GM18526 (cell line): ENCODE measurements around the gene ACTN2.

Source experiments
- POLR2A ChIP-seq: IDR thresholded peaks from 3 replicates; pipeline ENCODE4 v1.6.1; 2011; ENCODE audit not compliant: insufficient read length; ENCODE audit errors: extremely low read depth

ACTN2 gene

GRCh38 chr1:236766506-236766905 lies 80.2 kb downstream of the ACTN2 start:
- TF ChIP-seq POLR2A, result no peak

DNA sequence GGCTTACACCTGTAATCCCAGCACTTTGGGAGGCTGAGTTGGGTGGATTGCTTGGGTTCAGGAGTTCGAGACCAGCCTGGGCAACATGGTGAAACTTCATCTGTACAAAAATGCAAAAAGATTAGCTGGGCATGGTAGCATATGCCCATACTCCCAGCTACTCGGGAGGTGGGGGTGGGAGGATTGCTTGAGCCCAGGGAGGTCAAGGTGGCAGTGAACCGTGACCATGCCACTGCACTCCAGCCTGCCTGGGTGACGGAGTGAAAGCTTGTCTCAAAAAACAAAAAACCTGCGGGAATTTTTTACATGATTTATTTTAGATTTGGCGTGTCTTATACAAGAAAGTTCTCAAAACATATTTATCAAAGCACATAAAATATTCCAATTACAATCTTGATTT lies 81.0 kb downstream of the ACTN2 start:
- no peak for TF ChIP-seq POLR2A

- TF ChIP-seq POLR2A, result no peak
Observed at GRCh38 chr1:236768601-236769000, 82.3 kb downstream of the ACTN2 start.

DNA sequence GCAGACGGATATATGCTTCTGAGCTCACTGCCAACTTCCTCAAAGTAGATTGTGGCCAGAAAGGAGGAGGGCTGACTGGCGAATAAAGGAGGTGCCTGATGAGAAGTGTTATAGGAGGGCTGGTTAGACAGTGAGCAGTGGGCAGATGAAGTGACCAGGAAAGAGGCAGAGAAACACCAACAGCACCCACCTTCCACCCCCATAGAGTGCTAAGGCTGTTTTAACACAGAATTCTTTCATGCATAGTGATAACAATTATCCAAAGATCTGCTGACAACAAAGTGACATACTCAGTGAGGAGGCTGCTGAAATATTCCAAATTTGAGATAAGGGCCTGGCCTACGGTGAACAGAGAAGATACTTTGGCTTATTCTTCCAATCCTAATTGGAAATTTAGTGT lies 87.6 kb downstream of the ACTN2 start:
- no peak for TF ChIP-seq POLR2A

DNA sequence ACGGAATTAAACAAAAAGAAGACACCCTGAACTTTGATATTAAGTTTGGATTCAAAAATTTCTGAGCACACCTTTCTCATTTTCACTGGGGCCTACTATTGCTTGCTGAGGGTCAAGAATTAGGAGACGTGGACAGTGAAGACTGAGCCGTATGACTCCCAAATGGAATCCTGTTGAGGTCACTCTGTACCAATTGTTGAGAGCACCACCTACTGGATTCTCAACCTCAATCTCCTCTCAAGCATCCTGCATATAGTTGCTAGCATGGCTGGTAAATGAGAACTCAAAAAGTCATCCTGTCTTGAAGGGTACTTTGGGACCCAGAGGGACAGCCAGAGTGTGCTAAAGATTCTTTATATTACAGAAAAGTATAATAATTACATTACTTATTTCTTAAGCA lies 88.6 kb downstream of the ACTN2 start:
- no peak for TF ChIP-seq POLR2A

GRCh38 chr1:236779312-236779711 lies 93.0 kb downstream of the ACTN2 start:
- TF ChIP-seq POLR2A, result no peak

GRCh38 chr1:236785477-236785876 lies 99.2 kb downstream of the ACTN2 start:
- no peak for TF ChIP-seq POLR2A

- TF ChIP-seq POLR2A, result no peak
Observed at GRCh38 chr1:236786453-236786852, 100.2 kb downstream of the ACTN2 start.

- no peak for TF ChIP-seq POLR2A
Observed at GRCh38 chr1:236794585-236795034, 108.3 kb downstream of the ACTN2 start.

GRCh38 chr1:236795035-236795756 lies 108.9 kb downstream of the ACTN2 start, which contains the start of gene MTR:
Gene MTR (plus strand): TSS chr1:236795292. CDS start chr1:236795704, 412 bp downstream.
- peak; percentile 74 for TF ChIP-seq POLR2A

DNA sequence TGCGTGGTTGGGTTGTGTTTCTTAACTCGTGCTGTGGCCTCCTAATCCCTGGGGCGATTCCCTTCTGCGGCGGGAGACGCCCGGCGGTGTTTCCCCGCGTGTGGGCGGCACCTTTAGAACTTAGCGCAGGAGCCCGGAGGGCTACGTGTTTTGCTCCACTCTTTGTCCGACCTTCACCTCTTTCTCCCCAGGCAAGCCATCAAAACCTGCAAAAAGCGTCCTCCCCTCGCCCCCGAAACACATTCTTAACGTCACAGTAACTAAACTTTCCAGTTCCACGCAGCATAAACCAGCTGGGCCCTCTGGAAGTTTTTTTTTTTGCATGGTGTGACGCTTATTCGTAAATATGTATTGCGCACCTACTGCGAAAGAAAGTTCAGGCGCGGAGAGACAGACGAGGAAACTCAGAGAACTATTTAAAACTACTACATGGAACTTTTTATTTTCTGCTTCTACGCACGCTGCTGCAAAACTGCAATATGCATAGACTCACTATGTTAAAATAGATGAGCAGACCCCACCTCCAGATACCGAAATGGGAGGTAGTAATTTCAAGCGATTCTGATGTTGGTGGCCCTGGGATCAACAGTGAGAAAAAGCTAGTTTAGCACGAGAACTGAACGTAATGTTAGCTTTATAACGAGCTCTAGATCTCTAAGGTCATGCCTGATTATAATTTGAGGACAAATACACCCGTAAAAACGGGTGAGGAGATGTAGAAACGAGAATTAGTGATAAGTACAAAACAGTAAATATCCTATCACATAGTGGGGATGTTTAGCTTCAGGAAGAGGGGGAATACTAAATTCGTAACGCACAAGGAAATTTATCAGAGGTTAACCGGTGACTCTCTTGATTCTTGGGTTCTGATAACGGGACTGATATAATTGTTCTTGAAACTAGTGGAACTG lies 109.7 kb downstream of the ACTN2 start:
- TF ChIP-seq POLR2A, result no peak

DNA sequence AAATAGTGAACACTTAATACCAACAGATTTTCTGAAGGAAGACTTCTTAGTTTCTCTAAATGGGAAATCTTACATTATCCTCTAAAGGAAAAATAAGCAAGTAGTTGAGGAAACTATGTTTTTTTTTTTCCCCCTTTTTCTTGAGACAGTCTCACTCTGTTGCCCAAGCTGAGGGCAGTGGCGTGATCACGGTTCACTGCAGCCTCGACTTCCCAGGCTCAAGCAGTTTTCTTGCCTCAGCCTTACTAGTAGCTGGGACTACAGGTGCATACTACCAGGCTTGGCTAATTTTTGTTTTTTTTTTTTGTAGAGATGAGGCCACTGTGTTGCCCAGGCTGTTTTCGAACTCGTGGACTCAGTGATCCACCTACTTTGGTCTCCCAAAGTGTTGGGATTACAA lies 112.7 kb downstream of the ACTN2 start:
- TF ChIP-seq POLR2A, result no peak

DNA sequence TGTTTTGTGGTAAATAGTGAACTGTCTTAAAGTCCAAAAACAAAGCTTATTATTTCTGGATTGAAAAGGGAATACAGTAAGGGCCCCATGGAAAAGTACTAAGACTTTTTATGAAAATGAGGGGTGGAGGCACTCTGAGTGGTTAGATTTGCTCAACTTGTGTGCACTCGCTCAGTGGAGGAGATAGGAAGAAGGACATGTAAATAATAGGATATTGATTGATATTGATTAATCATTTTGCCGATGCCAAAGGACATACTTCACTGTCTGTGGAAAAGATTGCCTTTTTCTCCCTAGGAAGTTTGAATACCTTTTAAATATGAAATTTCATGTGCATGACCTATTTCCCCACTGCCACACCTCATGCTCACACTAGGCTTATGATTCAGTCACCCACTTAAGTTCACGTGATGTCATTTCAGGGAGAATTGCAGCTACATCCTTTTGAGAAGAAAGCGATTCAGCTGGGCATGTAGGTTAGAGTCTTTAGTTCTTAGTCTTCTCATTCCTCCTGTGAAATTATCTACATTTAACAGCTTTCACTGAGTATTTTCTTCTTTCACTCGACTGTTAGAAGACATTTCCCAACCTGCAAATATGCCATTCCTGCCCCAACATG lies 113.8 kb downstream of the ACTN2 start:
- no peak for TF ChIP-seq POLR2A

- no peak for TF ChIP-seq POLR2A
Observed at GRCh38 chr1:236800623-236801022, 114.3 kb downstream of the ACTN2 start.

- TF ChIP-seq POLR2A, result no peak
Observed at GRCh38 chr1:236802264-236802663, 116.0 kb downstream of the ACTN2 start.

DNA sequence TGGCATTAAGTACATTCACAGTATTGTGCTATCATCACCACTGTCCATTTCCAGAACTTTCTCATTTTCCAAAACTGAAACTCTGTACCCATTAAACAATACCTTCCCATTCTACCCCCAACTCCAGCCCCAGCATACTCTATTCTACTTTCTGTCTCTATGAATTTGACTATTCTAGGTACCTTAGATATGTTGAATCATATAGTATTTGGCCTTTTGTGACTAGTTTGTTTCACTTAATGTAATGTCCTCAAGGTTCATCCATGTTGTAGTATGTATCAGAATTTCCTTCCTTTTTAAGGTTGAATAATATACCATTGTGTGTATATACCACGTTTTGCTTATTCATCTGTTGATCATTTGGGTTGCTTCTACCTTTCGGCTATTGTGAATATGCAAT lies 120.3 kb downstream of the ACTN2 start:
- no peak for TF ChIP-seq POLR2A
